Purkinje cell (primary cell): Measurements from ENCODE around the gene DENND4A. TPM values are rescaled to one million over a fixed set of nuclear protein-coding genes. Genes with fewer than 3 reads are reported as not detected.

Experiments
- polyA plus RNA-seq: library from polyadenylated mRNA; unstranded; fragments of >200 nt; fragmentation: Nextera tagmentation; gene quantifications from 2 replicates; pipeline ENCODE4 v1.2.1, GENCODE V29; 2014

The DENND4A gene
- polyA plus RNA-seq = 20.6 and 21.3 TPM in 2 replicates

GRCh38 chr15:65792138-65792987 is at the start of gene DENND4A:
Gene DENND4A (minus strand): TSS chr15:65792293. CDS start chr15:65756450, 35,843 bp downstream.

GRCh38 chr15:65621638-65622037 is 170.5 kb downstream of the DENND4A start, which contains the start of gene SLC24A1:
Gene SLC24A1 (plus strand): TSS chr15:65621938. CDS start chr15:65624081, 2,143 bp downstream.

GRCh38 chr15:65610871-65611718 is 181.0 kb downstream of the DENND4A start, which contains the start of gene INTS14:
Gene INTS14 (minus strand): TSS chr15:65611131. CDS start chr15:65607380, 3,751 bp downstream.

Other genes with a start within 250 kb of the DENND4A start
- 5.4 and 14.1 TPM in 2 replicates for gene INTS14, start 181.2 kb downstream of the DENND4A start, polyA plus RNA-seq
- 1.7 and 3.8 TPM in 2 replicates for gene SLC24A1, start 170.4 kb downstream of the DENND4A start, polyA plus RNA-seq
- 339 and 419 TPM in 2 replicates for gene RAB11A, start 77.2 kb upstream of the DENND4A start, polyA plus RNA-seq